ACHN (cell line): Measurements from ENCODE around the gene TRIM67.
"Not testable (repeated sequence)": the region's sequence is repeated elsewhere in the genome, so short reads cannot be mapped to it uniquely, and the experiment has no call there.

ENCODE experiments used
- DNase-seq: peaks from one replicate; pipeline ENCODE4 v3.0.0-alpha.2; 2015
- in situ Hi-C: cut with HindIII; loops from 2 replicates; pipeline ENCODE4 v1.10.0; 2017; ENCODE audit warnings: low sequenced_read_pairs, low pct_ligation_motif_present, low pct_unique_long_range_greater_than_20kb

The TRIM67 gene

GRCh38 chr1:231153726-231154125 is 8.1 kb upstream of the TRIM67 start:
- in situ Hi-C loops, result no loop called here
- DNase-seq, result no peak

DNA sequence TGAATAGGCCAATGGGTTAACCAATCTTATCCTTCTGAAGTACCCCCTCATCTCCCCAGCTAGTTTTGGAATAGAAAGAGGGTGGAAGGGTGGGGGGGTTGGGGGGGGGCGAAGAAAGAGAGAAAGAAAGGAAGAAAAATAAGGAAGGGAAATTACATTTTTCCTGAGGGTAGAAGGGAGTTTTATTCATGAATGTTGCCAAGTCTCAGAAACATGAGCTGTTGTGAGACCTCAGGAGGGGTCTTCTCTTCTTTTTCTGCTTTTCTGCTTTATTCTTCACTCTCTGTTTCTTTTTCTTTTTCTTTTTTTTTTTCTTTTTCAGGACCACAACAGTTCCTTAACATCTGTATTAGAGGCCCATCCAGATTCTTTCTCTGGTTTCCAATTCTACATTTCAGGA is 6.0 kb upstream of the TRIM67 start:
- DNase-seq, result no peak

DNA sequence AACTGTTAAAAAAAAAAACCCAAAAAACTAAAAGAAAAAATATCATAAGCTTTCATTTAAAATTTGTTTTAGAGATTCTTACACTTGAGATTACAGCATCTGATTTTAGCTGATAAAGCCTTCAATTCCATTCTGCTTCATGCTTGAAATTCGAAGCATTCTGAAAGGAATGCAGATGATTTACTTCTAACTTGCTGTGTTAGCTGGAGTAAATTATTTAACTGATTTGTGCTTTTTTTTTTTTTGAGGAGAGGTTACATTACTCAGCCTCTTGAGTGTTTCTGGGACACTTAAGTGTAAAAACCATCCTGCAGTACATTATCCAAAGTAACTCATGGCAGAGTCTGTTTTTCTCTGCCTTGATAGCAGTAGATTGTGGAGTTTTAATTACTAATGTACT is 4.5 kb upstream of the TRIM67 start:
- in situ Hi-C loops, result no loop called here
- peak; percentile 60 for DNase-seq

More for the DNA sequence above, 6.0 kb upstream of the TRIM67 start:
- in situ Hi-C loops, result no loop called here

- in situ Hi-C loops, DNase-seq: not testable (repeated sequence)
Observed at GRCh38 chr1:231158141-231158540, 3.7 kb upstream of the TRIM67 start.

DNA sequence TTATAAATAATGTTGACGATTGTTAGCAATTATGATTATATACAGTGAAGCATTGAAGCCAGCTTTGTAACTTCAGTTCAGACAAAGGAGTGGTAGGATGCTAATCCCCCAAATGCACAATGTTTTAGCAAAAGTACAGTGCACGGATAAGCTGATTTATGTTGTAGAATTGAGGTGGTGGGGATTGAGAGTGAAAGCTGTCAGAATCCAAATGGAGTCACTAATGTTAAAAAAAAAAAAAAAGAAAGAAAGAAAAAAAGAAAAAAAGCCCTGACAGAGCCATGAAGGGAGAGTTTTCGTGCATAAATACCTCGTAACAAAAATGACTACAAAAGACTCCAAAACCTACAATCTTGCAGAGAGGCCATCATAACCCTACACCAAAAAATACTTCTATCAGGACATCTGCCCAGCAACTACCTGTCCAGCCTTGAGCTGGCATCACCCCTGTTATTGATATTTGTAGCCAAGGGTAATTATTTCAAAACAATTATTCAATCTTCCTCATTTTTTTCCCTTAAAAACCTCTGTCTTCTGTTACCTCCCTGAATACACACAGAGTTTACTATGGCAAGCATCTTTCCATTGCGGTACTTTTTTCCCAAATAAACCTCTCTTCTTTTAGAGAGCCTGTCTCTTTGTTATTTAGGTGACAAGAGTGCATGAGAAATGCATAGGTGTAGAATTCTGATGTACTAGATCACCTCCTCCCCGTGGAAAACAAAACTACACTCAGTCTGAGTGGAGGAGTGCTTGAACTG is 2.5 kb upstream of the TRIM67 start:
- in situ Hi-C loops, result no loop called here

GRCh38 chr1:231159963-231160761 is 1.7 kb upstream of the TRIM67 start:
- in situ Hi-C loops, result no loop called here

More for the DNA sequence above, 2.5 kb upstream of the TRIM67 start:
- DNase-seq, result no peak

GRCh38 chr1:231160895-231161666 is 777 bp upstream of the TRIM67 start:
- in situ Hi-C loops, result no loop called here
- no peak for DNase-seq

More at GRCh38 chr1:231159963-231160761, 1.7 kb upstream of the TRIM67 start:
- DNase-seq, result no peak

- in situ Hi-C loops, result no loop called here
Observed at GRCh38 chr1:231162297-231162969, 575 bp downstream of the TRIM67 start.

DNA sequence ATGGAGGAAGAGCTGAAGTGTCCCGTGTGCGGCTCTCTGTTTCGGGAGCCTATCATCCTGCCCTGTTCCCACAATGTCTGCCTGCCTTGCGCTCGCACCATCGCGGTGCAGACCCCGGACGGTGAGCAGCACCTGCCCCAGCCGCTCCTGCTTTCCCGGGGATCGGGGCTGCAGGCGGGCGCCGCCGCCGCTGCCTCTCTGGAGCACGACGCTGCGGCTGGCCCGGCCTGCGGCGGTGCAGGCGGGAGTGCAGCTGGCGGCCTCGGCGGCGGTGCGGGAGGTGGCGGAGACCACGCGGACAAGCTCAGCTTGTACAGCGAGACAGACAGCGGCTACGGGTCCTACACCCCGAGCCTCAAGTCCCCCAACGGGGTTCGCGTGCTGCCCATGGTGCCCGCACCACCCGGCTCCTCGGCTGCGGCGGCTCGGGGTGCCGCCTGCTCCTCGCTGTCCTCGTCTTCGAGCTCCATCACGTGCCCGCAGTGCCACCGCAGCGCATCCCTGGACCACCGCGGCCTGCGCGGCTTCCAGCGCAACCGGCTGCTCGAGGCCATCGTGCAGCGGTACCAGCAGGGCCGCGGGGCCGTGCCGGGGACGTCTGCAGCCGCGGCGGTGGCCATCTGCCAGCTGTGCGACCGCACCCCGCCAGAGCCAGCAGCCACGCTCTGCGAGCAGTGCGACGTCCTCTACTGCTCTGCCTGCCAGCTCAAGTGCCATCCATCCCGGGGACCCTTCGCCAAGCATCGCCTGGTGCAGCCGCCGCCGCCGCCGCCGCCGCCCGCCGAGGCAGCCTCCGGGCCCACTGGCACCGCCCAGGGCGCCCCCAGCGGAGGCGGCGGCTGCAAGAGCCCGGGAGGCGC is 1.3 kb downstream of the TRIM67 start:
- in situ Hi-C loops, result no loop called here
- no peak for DNase-seq

More at GRCh38 chr1:231162297-231162969, 575 bp downstream of the TRIM67 start:
- peak; percentile 75 for DNase-seq

- no peak for DNase-seq
- in situ Hi-C loops, result no loop called here
Observed at GRCh38 chr1:231163830-231164427, 2.1 kb downstream of the TRIM67 start.

DNA sequence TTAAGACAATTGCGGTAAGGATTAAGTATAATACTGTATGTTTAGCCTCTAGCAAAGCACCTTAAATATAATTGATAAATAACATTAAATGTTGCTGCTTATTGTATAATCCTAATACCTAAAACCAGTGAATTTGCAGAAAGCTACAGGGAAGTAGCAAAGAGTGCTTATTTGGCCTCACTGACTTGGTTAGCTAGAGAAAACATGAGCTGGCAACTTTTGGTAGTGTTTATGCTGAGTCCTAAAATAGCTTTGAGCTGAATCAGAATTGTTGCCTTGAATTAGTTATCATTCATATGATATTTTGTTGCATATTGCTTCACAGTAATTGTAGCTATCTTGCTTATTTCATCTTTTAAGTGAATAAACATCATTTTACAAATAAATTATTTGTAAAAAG is 3.5 kb downstream of the TRIM67 start:
- in situ Hi-C loops, result no loop called here
- no peak for DNase-seq

GRCh38 chr1:231166398-231166797 is 4.5 kb downstream of the TRIM67 start:
- DNase-seq, result no peak
- in situ Hi-C loops, result no loop called here

- in situ Hi-C loops, result no loop called here
- peak; percentile 18 for DNase-seq
Observed at GRCh38 chr1:231170875-231171274, 9.0 kb downstream of the TRIM67 start.

DNA sequence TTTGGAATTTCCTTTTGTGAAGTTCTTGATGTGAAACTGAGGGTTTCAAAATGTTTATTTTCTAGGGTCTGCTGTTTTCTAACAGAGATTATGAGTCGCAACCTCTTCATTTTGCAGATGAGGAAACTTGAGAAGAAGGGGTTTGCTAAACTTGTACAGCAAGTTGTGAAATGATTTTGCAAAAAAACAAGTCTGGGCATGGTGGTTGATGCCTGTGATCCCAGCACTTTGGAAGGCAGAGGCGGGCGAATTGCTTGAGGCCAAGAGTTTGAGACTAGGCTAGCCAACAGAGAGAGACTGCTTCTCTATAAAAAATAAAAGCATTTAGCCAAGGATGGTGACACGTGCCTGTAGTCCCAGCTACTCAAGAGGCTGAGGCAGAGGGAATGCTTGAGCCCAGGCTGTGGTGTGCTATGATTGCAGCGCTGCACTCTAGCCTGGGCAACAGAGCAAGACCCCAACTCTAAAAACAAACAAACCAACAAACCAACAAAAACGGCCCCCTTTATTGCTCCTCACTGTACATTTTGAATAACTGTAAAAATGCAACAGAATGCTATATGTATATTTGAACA is 9.9 kb downstream of the TRIM67 start:
- DNase-seq, result no peak
- in situ Hi-C loops, result no loop called here

DNA sequence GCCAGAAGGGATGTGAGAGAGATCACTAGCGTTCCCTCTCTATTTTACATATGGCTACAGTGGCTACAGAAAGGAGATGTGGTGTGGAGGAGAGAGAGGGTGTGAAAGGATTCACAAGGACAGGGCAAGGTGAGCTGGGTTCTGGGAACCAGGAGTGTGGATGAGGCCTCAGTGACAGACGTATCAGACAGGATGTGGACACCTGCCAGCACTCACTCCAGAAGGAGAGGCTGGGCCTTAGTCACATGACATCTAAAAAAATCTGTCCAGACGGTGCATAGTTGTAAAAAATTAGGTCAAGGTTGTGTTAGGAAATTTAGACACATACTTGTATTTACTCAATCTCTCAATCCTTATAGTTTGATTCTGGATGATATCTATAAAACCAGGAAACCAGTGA is 10.6 kb downstream of the TRIM67 start:
- in situ Hi-C loops, result no loop called here
- DNase-seq, result no peak

- in situ Hi-C loops, result no loop called here
- no peak for DNase-seq
Observed at GRCh38 chr1:231176421-231176820, 14.6 kb downstream of the TRIM67 start.

- no peak for DNase-seq
- in situ Hi-C loops, result no loop called here
Observed at GRCh38 chr1:231177226-231177625, 15.4 kb downstream of the TRIM67 start.
